Measurements from ENCODE around the gene RASD2. TPM values are rescaled to one million over a fixed set of nuclear protein-coding genes. Genes with fewer than 3 reads are reported as not detected.

Gene RASD2
- total and polyA plus RNA-seq, 9 donors = 0.24 to 4.4 (median 2.8) TPM

- peak; percentile 59 to 85 (median 74) for DNase-seq
- 7 to 17% (median 11%) methylated on average over 11 of the region's 11 CpGs for WGBS, 3 donors
- H3K36me3 ChIP-seq = no peaks in the 10 kb centered on the region
These were observed 8.7 kb downstream of the RASD2 start for GRCh38 chr22:35549328-35549727.

GRCh38 chr22:35551549-35552177 is 11.0 kb downstream of the RASD2 start:
- DNase-seq = no peak
- TF ChIP-seq CTCF (IDR thresholded peaks at IDR 0.05) (no peak), EP300 (IDR thresholded peaks at IDR 0.05) (no peak), POLR2A (IDR thresholded peaks at IDR 0.05) (no peak)
- Histone ChIP-seq H3K4me3 (no peak overlapping the region), H3K27me3 (no peaks in the 10 kb centered on the region), H3K36me3 (no peaks in the 10 kb centered on the region), H3K4me1 (ENCODE audit: insufficient read depth) (peaks cover 8% of the 10 kb centered on the region), H3K9me3 (no peaks in the 10 kb centered on the region), H3K27ac (no peak overlapping the region)
- WGBS, 3 donors = 94 to 96% (median 94%) methylated on average over 43 of the region's 43 CpGs
- intact Hi-C loops (cut with DNase I) = no loop called here

More at GRCh38 chr22:35549328-35549727, 8.7 kb downstream of the RASD2 start:
- intact Hi-C loops (cut with DNase I) = no loop called here
- no peaks in the 10 kb centered on the region for H3K27me3 ChIP-seq
- H3K9me3 ChIP-seq = no peaks in the 10 kb centered on the region
- H3K4me3 ChIP-seq = no peak overlapping the region
- H3K4me1 ChIP-seq (ENCODE audit: insufficient read depth) = peaks cover 8% of the 10 kb centered on the region
- H3K27ac ChIP-seq = no peak overlapping the region
- TF ChIP-seq POLR2A (IDR thresholded peaks at IDR 0.05) (no peak), EP300 (IDR thresholded peaks at IDR 0.05) (no peak), CTCF (IDR thresholded peaks at IDR 0.05) (no peak)

DNA sequence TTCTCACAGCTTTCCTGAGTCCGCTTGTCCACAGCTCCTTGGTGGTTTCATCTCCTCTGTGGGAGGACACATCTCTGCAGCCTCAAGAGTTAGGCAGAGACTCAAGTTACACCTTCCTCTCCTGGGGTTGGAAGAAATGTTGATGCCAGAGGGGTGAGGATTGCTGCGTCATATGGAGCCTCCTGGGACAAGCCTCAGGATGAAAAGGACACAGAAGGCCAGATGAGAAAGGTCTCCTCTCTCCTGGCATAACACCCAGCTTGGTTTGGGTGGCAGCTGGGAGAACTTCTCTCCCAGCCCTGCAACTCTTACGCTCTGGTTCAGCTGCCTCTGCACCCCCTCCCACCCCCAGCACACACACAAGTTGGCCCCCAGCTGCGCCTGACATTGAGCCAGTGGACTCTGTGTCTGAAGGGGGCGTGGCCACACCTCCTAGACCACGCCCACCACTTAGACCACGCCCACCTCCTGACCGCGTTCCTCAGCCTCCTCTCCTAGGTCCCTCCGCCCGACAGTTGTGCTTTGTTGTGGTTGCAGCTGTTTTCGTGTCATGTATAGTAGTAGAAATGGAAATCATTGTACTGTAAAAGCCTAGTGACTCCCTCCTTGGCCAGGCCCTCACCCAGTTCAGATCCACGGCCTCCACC is 11.7 kb downstream of the RASD2 start:
- Histone ChIP-seq H3K4me3 (no peak overlapping the region), H3K4me1 (ENCODE audit: insufficient read depth) (peaks cover 8% of the 10 kb centered on the region), H3K27ac (no peak overlapping the region), H3K36me3 (no peaks in the 10 kb centered on the region), H3K9me3 (no peaks in the 10 kb centered on the region), H3K27me3 (no peaks in the 10 kb centered on the region)
- WGBS, 3 donors = 45 to 54% (median 51%) methylated on average over 13 of the region's 13 CpGs
- DNase-seq = peak in 2 of 5 donors; percentile 51 to 63
- intact Hi-C loops (cut with DNase I) = no loop called here
- TF ChIP-seq EP300 (IDR thresholded peaks at IDR 0.05) = no peak
- TF ChIP-seq POLR2A (IDR thresholded peaks at IDR 0.05) = no peak
- no peak for TF ChIP-seq CTCF (IDR thresholded peaks at IDR 0.05)

GRCh38 chr22:35552846-35553245 is 12.2 kb downstream of the RASD2 start:
- WGBS, 3 donors = 83 to 89% (median 86%) methylated on average over 11 of the region's 11 CpGs
- Histone ChIP-seq H3K4me1 (ENCODE audit: insufficient read depth) (peaks cover 8% of the 10 kb centered on the region), H3K4me3 (no peak overlapping the region), H3K27ac (no peak overlapping the region), H3K36me3 (no peaks in the 10 kb centered on the region), H3K9me3 (no peaks in the 10 kb centered on the region), H3K27me3 (no peaks in the 10 kb centered on the region)
- no peak for DNase-seq
- intact Hi-C loops (cut with DNase I) = no loop called here
- TF ChIP-seq POLR2A (IDR thresholded peaks at IDR 0.05) = no peak
- no peak for TF ChIP-seq EP300 (IDR thresholded peaks at IDR 0.05)
- no peak for TF ChIP-seq CTCF (IDR thresholded peaks at IDR 0.05)
